GM18520 (cell line): ENCODE measurements around the gene CEP72.
A peak's percentile ranks its signal among the peaks of the same experiment; 100 is the strongest.
"Not testable (repeated sequence)": the region's sequence is repeated elsewhere in the genome, so short reads cannot be mapped to it uniquely, and the experiment has no call there.

ENCODE experiments used
- ATAC-seq: cut with Tn5 transposase; IDR thresholded peaks from one replicate; pipeline ENCODE4 v1.9.1; 2021; ENCODE audit not compliant: unreplicated experiment

CEP72 gene

DNA sequence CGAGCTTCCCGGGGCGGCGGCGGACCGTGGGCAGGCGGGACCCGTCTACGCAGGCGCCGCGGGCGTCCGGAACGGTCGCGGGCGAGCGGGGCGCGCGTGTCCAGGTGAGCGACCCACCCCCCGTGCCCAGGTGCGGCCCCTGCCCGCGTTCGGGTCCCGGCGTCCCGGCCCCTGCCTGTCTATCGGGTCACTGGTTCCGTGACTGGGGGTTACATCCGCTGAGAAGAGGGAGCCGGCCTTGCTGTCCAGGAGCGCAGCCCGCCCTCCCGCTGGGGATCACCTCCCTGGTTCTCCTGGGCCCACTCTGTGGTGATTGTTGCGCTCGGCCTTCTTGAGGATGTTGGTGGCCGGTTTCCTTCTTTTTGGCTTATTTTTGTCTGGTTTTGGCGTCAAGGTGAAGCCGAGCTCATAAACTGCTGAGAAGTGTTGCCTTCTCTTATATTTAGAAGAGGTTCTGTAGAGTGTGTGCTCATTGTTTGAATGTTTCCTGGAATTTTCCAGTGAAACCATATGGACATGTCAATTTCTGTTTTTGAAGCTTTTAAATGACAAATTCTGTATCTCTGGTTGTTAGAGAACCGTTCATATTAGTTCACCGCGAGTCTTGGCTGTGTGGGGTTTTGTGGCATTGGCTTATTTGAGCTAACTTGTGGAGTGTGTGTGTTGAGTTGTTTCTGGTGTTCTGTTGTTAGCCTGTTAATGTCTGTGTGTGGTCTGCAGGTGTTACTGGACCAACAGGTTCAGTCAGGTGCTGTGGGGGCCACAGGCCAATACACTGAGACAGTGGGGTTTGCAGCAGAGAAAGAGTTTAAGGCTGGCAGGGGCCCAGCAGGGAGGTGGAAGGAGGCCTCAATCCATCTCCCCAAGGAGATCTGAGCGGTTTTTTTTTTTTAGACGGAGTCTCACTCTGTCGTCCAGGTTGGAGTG, 621 bp downstream of the CEP72 start:
- peak; percentile 15 for ATAC-seq

DNA sequence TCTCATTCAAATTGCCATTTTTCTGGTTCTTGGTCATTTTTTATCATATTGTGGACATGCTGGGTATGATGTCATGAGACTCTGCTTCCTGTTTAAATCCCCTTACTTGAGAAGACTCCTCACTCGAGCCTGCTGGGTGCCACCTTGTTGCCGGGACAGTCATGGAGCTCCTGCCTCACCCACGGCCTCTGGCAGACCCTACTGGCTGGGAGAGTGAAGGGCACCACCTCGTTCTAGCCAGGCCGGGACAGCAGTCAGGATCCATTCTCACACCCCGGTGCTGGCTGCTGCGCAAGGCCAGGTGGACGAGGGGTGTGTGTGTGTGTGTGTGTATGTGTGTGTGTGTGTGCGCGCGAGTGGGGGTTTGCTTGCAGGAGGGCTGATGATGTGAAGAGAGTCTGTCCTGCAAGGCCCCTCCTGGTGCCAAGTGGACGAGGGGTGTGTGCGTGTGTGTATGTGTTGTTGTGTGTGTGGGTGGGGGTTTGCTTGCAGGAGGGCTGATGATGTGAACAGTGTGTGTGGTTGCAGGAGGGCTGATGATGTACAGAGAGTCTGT, 4.4 kb downstream of the CEP72 start:
- no peak for ATAC-seq

DNA sequence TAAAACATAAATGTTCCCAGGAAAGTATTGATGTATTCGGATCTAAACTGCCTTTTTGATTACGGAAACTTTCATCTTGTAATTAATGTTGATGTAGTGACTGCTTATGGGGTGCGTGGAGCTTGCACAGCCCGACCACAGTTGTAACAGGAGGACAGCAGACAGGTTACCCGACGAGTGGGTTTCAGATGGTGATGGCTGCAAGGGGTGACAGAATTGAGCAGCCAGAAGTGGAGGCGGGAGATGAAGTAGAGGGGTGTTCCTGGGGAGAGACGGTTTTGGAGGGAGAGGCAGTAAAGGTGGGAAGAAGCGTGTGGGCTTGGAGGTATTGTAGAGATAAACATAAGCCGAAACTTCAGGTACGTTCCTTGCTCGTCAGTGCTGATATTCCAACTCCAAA, 5.8 kb downstream of the CEP72 start:
- no peak for ATAC-seq

DNA sequence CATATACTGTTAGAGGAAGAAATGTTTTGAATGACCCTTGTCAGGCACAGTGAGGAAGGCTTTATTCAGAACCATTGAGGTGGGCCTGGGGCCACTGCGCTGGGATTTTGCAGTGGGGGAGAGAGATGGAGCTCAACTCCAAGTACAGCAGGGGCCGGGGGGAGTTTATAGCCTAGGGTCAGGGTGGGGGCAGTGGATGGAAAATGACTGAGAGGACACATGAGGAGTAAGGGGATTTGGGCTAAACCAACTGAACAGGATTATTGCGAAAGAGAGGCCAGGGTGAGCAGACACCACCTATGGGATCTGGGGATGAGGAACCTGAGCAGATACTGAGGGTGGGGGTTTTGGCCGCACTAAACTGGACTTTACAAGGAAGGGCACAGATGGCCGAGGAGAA, 6.3 kb downstream of the CEP72 start:
- ATAC-seq = no peak

DNA sequence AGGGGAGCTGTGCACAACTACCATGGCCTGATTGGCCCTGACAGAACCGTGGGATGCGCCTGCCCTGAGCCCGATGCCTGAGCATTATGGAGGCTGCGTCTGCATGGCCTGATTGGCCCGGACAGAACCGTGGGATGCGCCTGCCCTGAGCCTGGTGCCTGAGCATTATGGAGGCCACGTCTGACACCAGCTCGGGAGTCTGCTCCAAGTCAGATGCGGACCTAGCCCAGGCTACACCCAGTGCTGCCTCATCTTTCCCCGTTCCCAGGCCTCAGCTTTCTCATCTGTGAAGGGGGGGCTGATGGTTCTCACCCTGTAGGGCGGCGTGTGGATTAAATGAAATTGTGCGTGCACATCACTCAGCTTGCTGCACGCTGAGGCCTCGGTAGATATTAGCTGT, 7.3 kb downstream of the CEP72 start:
- ATAC-seq = no peak

DNA sequence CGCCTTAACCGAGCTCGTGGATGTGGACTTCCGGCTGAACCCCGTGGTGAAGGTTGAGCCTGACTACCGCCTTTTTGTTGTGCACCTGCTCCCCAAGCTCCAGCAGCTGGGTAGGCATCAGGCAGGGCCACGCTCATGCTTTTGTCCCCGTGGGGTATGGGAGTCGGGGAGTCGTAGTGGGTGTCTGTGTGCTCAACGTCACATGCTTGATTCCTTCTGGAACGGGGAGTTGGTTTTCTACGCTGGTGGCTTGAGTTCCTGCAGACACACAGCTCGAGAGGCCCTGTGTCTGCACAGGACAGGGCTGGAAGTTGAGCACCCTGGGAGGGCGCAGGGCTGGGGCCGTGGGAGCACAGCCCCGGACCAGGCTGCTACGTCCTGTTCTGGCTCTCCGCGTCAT, 8.0 kb downstream of the CEP72 start:
- no peak for ATAC-seq

DNA sequence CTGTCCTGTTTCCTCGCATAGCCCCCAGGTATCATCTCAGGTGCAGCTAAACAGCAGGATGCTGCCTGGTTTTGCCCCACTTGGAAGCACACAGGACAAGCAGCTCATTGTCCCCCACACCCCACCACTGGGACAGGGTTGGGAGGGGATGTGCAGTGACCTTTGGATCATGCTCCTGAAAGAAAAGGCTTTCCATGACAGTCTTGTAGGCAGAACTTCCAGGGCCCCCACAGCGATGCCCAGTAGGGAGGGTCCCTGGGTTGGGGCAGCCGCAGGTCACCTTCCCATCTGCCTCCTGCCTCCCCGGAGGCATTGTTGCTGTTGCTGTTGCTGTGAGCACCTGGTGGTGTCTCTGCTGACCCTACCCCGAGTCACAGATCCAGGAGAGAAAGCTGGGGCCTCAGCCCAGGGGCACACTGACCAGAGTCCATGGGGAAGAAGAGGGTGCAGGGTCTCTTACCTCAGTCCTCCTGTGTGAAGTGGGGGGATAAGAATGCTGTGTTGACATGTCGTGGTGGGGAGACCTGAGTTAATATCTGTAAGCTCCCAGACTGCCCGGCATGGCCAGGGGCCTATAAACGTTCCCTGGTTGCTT, 8.5 kb downstream of the CEP72 start:
- no peak for ATAC-seq

DNA sequence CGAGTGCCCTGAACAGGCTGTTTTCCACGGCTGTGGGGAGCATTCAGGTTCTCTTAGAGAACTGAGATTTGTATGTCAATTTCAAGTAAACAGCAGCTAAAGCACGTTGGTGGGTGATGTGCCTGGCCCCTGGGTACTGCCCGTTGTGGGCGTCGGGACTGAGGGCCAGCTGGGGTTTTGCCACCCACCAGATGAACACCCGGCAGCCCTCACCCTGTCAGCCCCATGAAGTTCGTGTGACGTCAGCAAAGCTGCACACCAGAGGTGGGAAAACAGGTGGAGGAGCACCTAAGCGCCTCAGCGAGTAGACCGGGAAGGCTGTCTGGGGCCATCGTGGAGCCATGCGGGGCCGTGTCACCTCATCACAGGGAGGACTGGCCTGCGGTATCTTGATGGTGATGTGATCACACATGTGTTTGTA, 9.2 kb downstream of the CEP72 start:
- no peak for ATAC-seq

DNA sequence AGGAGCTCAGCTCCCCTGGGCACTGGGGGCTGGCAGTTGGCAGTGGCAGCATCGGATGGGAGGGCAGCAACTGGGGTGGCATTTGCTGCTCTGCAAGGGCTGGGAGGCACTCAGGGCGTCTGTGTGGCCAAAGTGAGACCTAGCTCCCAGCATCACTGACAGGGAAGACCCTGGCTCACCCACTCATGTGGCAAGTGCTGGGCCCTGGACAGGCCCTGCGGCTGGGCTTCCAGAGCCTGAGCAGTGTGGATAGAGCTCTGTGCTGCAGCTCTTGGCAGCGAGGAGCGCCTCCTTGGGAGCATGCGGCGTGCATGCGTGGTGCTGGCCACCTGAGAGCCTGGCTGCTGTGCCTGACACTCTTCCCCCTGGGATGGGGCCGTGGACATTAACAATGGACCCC, 10.2 kb downstream of the CEP72 start:
- no peak for ATAC-seq

DNA sequence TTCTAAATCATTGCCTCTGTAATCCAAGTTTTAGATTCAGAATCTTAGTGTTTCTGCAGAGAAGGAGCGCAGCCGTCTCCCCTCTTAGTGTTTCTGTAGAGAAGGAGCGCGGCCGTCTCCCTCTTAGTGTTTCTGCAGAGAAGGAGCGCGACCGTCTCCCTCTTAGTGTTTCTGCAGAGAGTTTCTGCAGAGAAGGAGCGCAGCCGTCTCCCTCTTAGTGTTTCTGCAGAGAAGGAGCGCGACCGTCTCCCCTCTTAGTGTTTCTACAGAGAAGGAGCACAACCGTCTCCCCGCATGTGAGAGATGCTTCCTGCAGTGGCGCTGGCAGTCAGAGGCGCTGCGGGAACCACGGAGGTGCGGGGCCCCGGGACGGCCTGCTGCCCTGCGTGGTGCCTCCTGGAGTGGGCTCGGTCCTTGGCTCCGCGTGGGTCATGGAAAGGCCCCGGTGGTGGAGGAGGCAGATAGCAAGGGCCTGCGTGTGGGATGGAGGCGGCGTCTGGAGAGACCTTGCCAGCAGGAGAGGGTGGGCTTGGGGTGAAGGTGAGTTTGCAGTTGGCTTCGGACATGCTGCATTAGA, 10.9 kb downstream of the CEP72 start:
- no peak for ATAC-seq

DNA sequence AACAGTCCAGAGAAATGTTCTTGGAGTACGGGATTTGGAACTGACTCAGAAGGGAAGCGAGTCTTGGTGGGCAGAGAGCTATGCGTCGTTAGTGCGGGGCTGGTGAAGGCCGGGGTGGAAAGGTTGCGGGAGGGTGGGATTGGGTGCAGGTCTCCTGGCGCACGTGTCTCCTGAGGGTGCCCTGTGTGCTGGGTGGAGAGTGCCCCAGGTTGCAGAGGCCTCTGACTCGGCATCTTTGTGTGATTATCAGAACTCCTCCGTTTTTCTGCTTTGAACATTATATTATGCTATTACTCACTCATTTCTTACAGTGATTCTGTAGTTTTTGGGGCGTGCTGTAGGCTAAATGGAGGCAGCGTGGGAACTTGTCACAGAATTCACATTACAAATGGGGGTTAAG, 11.4 kb downstream of the CEP72 start:
- ATAC-seq = no peak

DNA sequence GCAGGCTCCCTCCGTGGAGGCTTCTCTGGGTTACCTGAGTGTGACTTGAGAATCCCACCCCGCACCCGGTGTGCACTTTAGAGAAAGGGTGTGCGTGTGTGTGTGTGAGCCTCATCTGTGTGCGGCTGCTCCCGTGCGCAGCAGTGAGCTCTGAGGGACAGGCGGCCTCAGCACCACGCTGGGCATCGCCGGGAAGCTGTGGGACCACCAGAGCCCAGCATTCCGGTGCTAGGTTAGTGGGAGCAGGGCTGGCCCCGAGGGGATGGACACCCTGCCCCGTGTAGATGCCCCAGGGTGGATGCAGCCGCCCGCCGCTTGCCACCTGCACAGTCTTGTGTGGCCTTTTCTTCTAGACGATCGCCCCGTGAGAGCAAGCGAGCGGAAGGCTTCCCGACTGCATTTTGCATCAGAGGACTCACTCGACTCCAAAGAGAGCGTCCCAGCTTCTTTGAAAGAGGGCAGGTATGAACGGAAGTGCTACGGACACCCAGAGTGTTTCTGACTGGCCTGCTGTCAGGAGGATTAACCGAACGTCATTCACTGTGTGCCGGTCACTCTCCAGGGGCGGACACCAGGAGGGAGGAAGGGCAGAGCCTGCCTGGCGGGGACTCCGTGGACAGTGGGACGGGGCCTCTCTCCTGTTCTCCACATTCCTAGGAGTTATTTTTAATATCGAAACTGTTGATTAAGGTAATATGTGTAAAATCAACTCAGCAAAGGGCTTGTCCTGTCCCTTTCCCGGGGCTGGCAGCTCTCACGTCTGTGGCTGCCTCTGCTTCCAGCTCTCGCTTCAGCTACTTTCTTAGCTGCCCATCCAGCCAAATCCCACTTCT, 12.2 kb downstream of the CEP72 start:
- ATAC-seq = no peak

DNA sequence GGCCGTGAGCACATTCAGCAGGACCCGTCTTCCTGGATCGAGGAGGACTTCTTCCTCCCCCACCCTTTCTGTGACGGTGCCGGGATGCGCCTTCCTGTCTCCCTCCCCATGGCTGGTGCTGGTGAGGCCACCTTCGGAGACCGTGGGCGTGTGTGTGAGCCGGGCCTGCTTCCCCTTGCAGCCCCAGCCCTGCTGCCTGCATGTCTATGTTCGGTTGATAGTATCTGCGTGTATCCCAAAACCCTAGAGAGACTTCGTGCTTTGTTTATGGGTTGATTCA, 12.8 kb downstream of the CEP72 start:
- no peak for ATAC-seq

DNA sequence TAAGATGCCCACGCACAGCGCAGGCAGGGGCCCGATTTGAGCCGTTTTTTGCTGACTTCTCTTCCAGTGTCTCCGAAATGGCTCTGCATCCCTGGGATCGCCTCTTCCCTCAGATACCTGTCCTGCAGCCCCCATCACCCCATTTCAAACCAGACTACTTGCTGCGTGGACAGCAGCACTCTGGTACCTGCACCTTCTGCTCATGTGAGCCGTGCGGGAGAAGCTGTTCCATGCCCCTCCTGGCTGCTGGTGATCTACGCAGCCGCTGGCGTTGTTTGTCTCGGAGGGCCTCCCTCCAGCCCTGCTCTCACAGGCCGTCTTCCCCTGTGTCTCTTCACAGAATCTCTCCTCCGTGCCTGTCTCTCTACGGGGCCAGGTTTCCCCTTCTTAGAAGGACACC, 13.4 kb downstream of the CEP72 start:
- ATAC-seq = no peak

DNA sequence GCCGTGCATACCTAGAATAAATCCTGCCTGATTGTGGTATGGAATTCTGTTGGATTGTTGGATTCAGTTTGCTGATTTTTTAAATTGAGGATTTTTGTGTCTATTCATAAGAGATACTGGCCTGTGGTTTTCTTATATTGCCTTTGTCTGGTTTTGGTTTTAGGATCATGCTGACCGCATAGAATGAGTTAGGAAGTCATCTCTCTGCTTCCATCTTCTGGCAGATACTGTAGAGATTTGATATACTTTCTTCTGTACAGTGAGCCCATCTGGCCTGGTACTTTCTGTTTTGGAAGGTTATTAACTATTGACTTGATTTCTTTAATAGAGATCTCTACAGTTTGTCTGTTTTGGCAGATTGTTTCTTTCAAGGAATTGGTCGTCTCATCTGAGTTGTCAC, 14.7 kb downstream of the CEP72 start:
- ATAC-seq = no peak

DNA sequence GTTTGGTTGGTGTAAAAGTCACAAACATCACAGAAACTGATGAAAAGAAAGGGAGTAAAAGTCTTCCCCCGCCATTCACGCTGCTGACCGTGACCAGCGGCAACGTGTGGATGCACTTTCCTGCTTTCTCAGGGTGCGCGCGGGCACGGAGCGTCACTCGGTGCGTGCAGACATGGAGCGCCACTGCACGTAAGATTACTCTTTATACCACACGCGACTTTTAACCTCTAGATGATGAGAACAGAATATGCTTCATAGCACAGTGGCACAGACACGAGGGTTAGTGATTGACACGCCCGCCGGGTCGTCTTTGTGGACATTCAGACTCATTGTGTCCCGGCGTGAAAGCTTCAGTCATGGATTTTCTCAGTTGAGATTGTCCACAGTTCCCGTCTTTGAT, 15.7 kb downstream of the CEP72 start:
- ATAC-seq = no peak

DNA sequence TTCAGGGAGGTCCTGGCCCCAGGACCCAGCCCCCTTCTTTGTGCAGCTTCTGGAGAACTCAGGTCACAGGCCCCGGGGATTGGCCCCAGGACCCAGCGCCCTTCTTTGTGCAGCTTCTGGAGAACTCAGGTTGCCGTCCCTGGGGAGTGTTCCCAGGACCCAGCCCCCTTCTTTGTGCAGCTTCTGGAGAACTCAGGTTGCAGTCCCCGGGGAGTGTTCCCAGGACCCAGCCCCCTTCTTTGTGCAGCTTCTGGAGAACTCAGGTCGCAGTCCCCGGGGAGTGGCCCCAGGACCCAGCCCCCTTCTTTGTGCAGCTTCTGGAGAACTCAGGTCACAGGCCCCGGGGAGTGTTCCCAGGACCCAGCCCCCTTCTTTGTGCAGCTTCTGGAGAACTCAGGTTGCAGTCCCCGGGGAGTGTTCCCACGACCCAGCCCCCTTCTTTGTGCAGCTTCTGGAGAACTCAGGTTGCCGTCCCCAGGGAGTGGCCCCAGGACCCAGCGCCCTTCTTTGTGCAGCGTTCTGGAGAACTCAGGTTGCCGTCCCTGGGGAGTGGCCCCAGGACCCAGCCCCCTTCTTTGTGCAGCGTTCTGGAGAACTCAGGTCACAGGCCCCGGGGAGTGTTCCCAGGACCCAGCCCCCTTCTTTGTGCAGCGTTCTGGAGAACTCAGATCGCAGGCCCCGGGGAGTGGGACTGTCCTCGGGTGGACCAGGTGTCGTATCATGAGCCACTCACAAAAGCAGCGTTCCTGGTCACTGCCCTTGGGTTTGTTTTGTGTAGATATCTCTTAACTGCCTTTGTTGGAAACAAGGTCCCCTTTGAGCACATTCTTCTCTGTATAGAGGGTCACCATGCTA, 16.4 kb downstream of the CEP72 start:
- ATAC-seq = not testable (repeated sequence)

DNA sequence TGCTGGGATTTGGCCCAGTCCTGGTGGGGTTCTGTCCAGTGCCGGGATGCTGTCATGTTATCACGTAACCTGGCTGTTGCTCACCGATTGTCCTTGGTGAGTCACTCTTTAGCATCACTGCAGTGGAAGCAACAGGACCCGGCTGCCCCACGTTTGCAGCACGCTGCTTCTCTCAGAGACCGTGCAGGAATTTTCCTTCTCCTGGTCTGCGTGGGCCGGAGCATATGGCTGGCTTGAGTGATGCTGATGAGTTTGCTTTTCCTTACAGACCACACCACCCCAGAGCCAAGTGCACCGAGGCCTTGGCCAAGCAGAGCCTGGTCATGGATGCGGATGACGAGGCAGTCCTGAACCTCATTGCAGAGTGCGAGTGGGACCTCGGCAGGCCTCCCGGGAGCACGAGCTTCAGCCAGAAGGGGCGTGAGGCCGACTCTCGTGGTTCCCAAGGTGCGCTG, 21.4 kb downstream of the CEP72 start:
- ATAC-seq = no peak

DNA sequence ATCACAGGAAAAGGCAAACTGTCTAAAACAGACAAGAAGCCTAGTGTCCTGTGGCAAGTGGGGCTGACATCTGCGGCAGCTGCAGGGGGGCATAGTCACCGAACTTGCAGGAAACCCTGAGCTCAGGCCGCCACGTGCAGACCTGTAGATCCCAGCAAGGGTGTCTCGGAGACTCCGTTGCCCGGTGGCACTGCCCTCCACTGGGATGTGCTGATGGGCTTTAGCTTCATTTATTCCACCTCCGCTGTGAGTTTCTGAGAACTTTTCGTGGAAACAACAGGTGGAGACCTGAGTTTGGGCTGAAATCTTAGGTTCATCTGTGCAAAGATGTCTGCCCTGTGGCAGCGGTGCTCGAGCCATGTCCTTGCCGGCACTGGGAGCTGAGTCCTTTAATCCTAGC, 22.1 kb downstream of the CEP72 start:
- ATAC-seq = no peak

DNA sequence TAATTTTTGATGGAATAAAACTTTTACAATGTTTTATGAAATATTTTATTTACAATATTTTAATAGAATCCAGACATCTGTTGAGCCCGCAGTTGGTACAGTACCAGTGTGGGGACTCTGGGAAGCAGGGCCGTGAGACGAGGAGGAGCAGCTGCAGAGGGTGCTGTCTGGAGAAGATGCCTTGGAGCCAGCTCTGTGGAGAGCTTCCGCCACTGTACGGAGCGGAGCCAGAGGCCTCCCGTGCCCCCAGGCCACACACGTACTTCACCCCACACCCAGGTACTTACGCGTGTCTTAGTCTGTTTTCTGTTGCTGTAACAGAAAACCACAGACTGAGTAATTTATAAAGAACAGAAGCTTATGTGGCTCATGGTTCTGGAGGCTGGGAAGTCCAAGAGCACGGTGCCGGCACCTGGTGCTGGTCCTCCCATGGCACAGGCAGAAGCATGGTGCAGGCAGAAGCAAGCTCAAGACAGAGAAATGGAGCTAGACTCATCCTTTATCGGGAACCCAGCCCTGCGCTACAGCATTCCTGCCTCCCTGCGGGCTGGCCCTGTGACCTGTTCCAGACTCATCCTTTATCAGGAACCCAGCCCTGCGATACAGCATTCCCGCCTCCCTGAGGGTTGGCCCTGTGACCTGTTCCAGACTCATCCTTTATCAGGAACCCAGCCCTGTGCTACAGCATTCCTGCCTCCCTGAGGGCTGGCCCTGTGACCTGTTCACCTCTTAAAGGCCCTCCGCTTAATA, 23.3 kb downstream of the CEP72 start:
- ATAC-seq = no peak
